NCI-H1417 treated with DMSO at 0.1 percent for 48 hours (cell line): ENCODE data around the gene ZDHHC15.
"Not testable (repeated sequence)": the region's sequence is repeated elsewhere in the genome, so short reads cannot be mapped to it uniquely, and the experiment has no call there.

Experiments used
- DNase-seq: peaks from one replicate; lab custom pipeline; 2025; lab: John Stamatoyannopoulos, UW

Gene ZDHHC15, protein sequence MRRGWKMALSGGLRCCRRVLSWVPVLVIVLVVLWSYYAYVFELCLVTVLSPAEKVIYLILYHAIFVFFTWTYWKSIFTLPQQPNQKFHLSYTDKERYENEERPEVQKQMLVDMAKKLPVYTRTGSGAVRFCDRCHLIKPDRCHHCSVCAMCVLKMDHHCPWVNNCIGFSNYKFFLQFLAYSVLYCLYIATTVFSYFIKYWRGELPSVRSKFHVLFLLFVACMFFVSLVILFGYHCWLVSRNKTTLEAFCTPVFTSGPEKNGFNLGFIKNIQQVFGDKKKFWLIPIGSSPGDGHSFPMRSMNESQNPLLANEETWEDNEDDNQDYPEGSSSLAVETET

DNA sequence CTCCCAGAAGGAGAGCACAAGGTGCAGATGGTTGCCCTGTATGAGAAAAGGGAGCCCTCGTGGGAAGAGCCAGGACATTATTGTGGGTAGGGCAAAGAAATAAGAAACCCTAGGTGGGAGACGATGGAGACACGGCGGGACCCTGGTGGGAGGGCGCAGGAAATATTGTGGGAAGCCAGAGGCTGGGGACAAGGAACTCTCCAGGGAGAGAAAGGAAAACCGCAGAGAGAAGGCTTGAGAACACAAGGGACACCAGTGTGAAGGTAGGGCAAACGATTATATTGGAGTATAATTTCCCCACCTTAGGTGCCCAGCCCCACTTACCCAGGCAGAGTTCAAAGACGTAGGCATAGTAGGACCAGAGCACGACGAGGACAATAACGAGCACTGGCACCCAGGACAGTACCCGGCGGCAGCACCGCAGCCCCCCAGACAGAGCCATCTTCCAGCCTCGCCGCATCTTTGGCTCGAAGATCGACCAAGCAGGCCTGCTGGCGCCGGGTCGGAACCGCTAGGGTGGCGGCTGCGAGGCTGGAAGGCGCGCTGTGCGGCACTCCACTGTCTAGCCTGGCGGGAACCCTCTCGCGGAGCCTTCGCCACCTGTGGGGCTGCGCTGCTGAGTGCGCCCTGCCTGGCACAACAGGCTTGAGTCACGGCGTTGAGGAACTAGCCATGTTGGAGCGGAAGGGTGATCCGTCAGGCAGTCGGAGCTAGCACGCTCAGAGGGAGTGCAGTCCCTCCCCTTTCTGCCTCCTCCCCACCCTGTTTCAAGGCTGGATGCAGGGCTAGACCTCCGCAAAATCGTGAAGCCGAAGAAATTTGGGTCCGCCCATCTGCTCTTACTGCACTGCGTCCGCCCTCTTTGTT lies at the start of gene ZDHHC15:
Gene ZDHHC15, minus strand, starts transcription at position 473 of the 867 bp plus-strand sequence. Its CDS starts 13 bp downstream, at position 460.
- DNase-seq = peak; percentile 20

DNA sequence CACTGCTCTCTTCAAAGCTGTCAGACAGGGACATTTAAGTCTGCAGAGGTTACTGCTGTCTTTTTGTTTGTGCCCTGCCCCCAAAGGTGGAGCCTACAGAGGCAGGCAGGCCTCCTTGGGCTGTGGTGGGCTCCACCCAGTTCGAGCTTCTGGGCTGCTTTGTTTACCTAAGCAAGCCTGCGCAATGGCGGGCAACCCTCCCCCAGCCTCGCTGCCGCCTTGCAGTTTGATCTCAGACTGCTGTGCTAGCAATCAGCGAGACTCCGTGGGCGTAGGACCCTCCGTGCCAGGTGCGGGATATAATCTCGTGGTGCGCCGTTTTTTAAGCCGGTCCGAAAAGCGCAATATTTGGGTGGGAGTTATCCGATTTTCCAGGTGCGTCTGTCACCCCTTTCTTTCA lies 37.7 kb upstream of the ZDHHC15 start:
- not testable (repeated sequence) for DNase-seq

DNA sequence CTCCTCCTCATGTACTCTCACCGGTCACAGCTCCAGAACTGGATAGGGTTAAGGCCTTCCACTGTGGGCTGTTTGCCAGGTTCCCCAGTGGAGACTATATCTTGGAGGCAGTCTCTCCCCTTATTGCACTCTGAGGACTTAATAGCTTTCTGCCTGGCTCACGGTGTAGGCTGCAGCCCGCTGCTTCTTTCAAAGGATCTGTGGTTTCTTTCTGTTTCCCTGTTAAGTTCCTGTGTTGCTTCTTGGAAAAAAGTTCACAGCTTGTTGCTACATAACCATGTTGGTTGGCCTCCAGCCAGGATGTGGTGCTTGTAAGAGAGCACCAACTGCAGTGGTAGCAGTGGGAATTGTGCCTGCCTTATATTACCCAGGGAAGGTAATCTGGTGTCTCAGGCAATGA lies 24.9 kb upstream of the ZDHHC15 start:
- DNase-seq = no peak

DNA sequence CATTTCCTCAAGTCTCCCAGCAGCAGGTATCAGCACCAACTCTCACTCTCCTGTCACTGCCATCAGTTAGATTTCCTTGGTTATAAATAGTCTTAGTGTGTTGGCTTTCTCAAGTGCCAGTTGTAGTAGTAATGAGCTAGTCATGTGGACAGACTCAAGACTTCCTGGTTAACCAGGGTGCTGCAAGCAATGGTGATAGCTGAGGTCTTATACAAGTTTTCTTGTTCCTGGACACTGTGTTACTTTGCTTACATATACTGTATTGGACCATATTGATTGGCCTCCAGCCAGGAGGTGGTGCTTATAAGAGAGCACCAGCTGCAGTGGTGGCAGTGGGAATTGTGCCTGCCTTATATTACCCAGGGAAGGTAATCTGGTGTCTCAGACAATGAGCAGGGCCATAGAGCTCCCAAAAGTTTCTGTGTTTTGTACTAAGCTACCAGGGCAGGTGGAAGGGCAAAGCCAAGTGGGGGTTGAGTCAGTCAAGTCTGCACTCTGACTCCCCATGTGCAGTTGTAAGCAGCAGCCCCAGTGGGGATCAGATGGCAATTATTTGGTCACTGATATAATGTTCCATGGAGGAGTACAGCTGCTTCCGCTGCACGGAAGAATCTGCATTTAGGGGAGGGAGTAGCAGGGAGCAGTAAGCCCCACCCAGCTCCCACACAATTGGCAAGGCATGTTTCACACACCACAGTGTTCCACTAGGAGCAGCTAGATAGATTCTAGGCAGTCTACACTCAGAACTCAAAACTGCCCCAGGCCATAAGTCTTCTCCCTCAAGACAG lies 24.1 kb upstream of the ZDHHC15 start:
- DNase-seq = no peak

DNA sequence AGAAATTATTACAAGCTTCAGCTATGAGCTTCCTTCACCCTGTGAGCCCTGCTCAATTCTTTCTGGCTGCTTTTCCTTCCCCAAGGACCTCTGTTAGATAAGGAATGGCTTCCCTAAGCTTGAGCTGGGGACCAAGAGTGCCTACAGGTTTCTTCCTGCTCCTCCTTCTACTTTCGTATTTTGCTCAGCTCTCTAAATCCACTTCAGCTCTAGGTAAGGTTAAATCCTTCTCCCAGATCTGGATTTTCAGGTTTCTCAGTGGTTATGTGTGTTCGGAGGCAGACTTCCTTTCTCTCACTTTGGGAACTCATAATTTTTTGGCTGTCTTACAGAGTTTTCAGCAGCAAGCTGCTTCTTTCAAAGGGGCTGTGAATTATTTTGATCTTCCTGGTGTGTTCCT lies 21.9 kb upstream of the ZDHHC15 start:
- DNase-seq = no peak

DNA sequence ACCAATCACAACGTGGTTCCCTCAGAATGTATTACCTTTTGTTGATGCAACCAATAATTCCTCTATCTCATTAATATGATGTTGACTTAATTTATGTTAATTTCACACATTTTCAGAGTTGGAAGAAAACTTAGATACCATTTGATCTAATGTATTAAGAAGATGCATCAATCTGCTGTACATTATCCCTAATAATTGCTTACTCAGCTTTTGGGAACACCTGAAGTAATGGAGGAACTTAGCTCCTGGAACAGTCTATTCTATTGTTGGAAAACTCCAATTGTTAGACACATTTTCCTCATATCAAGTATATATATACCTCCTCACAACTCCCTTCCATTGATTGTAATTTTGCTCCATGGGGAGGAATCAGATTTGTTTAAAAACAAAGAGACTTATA lies 38.9 kb downstream of the ZDHHC15 start:
- DNase-seq = no peak

DNA sequence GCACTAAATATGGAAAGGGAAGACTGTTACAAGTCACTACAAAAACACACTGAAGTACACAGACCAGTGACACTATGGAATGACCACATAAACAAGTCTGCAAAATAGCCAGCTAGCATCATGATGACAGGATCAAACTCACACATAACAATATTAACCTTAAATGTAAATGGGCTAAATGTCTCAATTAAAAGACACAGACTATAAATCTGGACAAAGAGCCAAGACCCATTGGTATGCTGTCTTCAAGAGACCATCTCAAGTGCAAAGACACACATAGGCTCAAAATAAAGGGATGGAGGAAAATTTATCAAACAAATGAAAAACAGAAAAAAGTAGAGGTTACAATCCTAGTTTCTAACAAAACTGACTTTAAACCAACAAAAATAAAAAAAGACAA lies 61.1 kb downstream of the ZDHHC15 start:
- DNase-seq = not testable (repeated sequence)

DNA sequence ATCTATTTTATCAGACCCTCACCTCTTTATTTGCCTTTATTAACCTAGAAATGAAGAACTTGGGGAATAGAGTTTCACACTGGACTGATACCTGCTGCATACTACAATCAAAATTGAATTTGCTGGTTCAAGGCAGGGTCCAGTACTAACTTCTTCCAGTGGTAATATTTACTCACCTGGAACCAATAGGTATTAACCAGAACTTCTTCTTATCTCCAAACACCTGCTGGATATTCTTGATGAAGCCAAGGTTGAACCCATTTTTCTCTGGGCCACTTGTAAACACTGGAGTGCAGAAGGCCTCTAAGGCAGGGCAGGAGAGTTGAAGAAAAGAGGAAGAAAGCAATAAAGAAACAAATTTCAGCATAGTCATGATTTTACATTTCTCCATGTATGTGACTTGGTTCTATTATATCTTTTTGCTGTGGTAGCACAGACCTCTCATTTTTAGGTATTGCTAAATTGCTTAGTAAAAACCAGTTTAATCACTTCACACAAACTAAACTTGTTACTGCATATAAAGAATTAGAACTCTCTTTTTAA lies 101.1 kb downstream of the ZDHHC15 start:
- no peak for DNase-seq

DNA sequence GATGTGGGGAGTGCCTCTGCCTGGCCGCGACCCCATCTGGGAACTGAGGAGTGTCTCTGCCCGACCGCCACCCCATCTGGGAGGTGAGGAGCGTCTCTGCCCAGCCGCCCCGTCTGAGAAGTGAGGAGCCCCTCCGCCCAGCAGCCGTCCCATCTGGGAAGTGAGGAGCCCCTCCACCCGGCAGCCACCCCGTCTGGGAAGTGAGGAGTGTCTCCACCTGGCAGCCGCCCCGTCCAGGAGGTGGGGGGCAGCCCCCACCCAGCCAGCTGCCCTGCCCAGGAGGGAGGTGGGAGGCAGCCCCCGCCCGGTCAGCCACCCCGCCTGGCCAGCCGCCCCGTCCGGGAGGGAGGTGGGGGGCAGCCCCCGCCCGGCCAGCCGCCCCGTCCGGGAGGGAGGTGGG lies 115.7 kb downstream of the ZDHHC15 start:
- DNase-seq = not testable (repeated sequence)

DNA sequence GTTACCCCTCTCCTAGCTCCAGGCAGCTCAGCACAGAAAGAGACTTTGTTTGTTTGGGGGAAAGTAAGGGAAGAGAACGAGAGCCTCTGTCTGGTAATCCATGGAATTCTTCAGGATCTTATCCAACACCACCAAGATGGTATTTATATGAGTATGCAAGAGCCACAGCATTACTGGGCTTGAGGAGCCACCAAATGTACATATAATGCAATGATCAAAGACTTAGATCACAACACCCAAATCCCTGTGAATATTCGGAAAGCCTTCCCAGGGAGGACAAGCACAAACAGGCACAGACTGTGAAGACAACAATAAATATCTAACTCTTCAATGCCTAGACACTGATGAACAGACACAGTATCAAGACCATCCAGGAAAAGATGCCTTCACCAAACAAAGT lies 132.4 kb downstream of the ZDHHC15 start:
- no peak for DNase-seq

DNA sequence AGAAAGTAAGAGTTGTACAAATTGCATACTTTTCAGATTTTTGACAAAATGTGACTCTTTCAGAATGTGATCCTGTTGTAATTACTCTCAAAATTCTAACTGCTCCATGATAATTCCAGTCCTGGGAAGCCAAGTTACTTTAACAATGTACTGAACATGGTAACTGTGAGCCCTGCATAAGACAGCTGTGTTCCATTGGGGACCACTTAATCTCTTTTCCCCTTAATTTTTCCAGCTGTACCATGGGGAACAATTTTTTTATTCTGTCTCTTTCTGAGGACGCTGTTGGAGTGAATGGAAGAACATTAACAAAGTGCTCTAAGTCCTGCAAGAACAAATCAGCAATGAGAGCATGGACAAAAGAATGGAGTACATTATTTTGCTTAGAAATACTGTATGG lies 153.1 kb downstream of the ZDHHC15 start:
- DNase-seq = no peak

DNA sequence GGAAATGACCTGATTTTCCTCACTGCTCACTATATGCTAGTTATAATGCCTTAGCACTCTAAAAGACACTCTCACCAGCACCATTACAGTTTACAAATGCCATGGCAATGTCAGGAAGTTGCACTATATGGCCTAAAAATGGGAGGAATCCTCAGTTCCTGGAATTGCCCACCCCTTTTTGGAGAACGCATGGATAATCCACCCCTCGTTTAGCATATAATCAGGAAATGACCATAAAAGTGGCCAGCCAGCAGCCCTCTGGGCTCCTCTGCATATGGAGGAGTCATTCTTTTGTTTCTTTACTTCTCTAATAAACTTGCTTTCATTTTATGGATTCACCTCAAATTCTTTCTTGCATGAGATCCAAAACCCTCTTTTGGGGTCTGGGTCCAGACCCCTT lies 156.0 kb downstream of the ZDHHC15 start:
- DNase-seq = no peak

DNA sequence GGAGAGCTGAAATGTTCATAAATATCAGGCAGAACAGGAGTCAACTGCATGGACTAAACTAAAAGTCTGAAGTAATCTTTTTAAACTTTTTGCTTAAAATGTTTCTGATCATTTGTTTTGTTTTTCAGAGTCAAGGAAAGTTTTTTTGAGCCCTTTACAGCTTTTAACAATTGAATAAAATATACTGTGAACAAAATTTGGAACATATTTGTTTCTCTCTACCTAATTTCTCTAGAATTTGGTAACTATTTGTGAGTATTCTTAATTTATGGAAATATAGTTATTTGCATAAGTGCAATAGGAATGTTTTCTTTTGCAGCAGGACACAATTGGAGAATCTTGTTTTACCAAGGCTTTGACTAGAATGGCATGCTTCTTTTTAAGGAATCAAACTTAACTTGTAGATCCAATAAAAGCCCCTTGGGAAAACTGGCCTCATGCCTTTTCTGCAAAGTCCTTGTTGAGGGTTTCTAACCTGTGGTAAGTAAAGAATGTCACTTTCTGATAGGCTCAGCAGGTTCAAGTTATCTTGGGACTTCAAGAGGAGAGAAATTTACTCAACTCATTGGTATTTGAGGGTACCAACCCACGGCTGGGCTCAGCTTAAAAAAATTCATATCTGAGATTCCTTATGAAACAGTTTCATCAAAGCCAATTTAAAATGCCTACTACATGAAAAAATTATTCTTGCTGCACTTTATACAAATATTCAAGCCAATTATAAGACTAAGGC lies 157.4 kb downstream of the ZDHHC15 start:
- DNase-seq = no peak

DNA sequence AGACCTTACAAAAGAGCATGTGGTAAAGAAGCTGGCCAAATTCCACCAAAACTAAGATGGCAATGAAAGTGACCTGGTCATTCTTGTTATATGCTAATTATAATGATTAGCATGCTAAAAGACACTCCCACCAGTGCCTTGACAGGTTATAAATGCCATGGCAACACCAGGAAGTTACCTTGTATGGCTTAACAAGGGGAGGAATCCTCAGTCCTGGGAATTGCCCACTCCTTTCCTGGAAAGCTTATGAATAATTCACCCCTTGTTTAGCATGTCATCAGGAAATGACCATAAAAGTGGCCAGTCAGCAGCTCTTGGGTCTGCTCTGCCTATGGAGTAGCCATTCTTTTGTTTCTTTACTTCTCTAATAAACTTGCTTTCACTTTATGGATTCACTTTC lies 161.0 kb downstream of the ZDHHC15 start:
- DNase-seq = no peak

DNA sequence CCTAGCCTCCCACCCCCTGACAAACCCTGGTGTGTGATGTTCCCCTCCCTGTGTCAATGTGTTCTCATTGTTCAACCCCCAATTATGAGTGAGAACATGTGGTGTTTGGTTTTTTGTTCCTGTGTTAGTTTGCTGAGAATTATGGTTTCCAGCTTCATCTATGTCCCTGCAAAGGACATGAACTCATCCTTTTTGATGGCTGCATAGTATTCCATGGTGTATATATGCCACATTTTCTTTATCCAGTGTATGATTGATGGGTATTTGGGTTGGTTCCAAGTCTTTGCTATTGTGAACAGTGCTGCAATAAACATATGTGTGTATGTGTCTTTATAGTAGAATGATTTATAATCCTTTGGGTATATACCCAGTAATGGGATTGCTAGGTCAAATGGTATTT lies 174.2 kb downstream of the ZDHHC15 start:
- not testable (repeated sequence) for DNase-seq

DNA sequence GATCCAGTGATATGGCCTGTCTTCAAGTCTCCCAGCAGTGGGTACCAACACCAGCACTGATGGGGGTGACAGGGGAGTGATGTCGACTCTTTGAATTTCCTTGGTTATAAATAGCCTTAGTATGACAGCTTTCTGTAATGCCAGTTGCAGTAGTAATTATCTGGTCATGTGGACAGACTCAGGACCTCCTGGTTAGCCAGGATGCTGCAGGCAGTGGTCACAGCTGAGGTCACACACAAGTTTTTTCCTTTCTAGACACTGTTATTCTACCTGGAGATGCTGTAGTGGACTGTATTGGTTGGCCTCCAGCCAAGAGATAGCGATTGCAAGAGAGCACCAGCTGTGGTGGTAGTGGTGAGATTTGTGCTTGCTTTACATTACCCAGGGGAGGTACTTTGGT lies 185.3 kb downstream of the ZDHHC15 start:
- no peak for DNase-seq

DNA sequence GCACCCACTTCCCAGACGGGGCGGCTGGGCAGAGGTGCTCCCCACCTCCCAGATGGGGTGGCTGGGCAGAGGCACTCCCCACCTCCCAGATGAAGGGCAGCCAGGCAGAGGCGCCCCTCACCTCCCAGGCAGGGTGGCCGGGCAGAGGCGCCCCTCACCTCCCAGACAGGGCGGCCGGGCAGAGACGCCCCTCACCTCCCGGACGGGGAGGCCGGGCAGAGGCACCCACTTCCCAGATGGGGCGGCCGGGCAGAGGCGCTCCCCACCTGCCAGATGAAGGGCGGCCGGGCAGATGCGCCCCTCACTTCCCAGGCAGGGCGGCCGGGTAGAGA lies 187.7 kb downstream of the ZDHHC15 start:
- no peak for DNase-seq

DNA sequence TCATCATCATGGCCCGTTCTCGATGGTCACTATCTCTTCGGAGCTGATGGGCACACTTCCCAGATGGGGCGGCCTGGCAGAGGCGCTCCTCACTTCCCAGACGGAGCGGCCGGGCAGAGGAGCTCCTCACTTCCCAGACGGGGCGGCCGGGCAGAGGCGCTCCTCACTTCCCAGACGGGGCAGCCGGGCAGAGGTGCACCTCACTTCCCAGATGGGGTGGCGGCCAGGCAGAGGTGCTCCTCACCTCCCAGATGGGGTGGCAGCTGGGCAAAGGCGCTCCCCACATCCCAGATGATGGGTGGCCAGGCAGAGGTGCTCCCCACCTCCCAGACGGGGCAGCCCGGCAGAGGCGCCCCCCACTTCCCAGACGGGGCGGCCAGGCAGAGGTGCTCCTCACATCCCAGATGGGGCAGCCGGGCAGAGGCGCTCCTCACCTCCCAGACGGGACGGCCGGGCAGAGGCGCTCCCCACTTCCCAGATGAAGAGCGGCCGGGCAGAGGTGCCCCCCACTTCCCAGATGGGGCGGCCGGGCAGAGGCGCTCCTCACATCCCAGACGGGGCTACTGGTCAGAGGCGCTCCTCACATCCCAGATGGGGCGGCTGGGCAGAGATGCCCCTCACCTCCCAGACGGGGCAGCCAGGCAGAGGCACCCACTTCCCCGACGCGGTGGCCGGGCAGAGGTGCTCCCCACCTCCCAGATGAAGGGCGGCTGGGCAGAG lies 188.3 kb downstream of the ZDHHC15 start:
- DNase-seq = not testable (repeated sequence)

DNA sequence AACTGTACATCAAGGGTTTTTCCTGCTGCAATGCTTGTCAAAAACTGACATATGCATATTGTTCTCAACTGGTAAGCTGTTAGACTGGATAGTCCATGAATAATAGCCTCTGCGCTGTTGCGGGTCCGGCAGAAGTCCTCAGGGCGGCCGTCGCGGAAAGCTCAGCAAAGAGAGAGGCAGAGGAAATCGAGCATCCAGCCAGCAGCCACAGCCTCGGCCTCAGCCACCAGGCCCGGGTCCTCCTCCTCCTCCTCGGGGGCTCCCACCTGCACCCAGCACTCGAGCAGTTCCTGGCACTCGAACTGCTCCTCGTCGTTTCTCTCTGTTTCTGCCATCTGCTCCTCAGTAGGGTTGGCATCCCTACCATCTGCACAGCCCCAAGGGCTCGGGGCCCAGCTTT lies 195.2 kb downstream of the ZDHHC15 start:
- no peak for DNase-seq
